ENCODE measurements around the gene IGLON5.

IGLON5 gene

DNA sequence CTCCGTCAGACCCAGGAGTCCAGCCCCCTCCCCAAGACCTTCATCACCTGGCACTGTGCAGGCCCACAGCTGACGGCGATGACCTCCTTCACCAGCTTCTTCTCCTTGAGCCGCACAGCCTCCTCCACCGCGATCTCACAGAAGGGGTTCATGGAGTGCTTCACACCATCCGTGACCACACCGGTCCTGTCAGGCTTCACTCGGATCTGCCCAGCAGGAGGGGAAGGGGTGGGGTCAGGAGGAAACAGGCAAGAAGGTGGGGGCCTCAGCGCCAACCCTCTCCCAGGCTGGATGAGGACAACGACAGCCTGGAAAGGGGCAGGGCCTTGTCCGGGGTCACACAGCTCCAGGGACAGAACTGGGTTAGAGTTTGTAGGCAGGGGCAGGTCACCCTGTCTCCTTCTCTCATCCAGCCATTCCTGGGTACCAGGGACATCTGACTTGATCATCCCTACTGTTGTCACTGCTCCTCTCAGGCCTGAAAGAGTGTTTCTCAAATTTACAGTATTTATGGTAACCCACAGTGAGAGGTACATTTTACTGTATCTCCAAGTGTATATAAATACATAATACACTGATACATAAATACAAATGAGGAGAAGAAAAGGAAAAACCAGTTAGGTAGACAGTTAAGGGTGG lies 42.8 kb downstream of the IGLON5 start:
- H3K27me3 ChIP-seq (ENCODE audit: insufficient read depth, low read length) = no peaks in the 10 kb centered on the region
- H4K91ac ChIP-seq (ENCODE audit: low read depth, low read length) = peak overlapping the region; percentile 22
- no peak overlapping the region for H3K4me3 ChIP-seq (ENCODE audit: low read depth, low read length)
- peaks cover 8 to 12% of the 10 kb centered on the region in 2 experiments for H3K36me3 ChIP-seq (ENCODE audit: control insufficient read depth in 1 of 2, insufficient read depth in 2 of 2, low read length in 2 of 2)
- peaks cover 4% of the 10 kb centered on the region for H3K9me3 ChIP-seq (ENCODE audit: insufficient read depth, low read depth, low read length)
- peak overlapping the region; percentile 0 for H3K18ac ChIP-seq (ENCODE audit: low read length)
- peaks cover 2% of the 10 kb centered on the region for H3K79me1 ChIP-seq (ENCODE audit: low read length)
- no peak overlapping the region for H4K8ac ChIP-seq (ENCODE audit: low read depth, low read length)
- no peaks in the 10 kb centered on the region for H3K79me2 ChIP-seq (ENCODE audit: control insufficient read depth, insufficient read depth, low read length, poor library complexity)
- H2AK5ac ChIP-seq (ENCODE audit: low read length) = no peak overlapping the region
- H2BK12ac ChIP-seq (ENCODE audit: low read length) = no peak overlapping the region
- no peak overlapping the region for H3K23ac ChIP-seq (ENCODE audit: low read length)
- no peak overlapping the region for H4K12ac ChIP-seq (ENCODE audit: low read depth, low read length)
- no peak overlapping the region for H3K4ac ChIP-seq (ENCODE audit: low read depth, low read length)
- no CpG with 5 or more reads among the region's 12 CpGs for WGBS (ENCODE audit: extremely low coverage, insufficient coverage, insufficient read length)
- no peak overlapping the region for H2AFZ ChIP-seq (ENCODE audit: insufficient read depth, low read length, poor library complexity)
- no peak overlapping the region for H3K4me2 ChIP-seq (ENCODE audit: low read length)
- DNase-seq = no peak
- H2BK120ac ChIP-seq (ENCODE audit: insufficient read depth, low read length, poor library complexity) = no peak overlapping the region
- no peak overlapping the region for H2BK5ac ChIP-seq (ENCODE audit: low read depth, low read length, poor library complexity)
- no peak overlapping the region for H3K14ac ChIP-seq (ENCODE audit: low read length)
- no peak overlapping the region for H3K27ac ChIP-seq (ENCODE audit: low read depth, low read length)
- no peak overlapping the region for H3K9ac ChIP-seq (ENCODE audit: low read length)
- H3K4me1 ChIP-seq (ENCODE audit: control insufficient read depth in 1 of 2, insufficient read depth in 2 of 2, low read length in 2 of 2) = peaks cover 5% of the 10 kb centered on the region in 2 experiments

DNA sequence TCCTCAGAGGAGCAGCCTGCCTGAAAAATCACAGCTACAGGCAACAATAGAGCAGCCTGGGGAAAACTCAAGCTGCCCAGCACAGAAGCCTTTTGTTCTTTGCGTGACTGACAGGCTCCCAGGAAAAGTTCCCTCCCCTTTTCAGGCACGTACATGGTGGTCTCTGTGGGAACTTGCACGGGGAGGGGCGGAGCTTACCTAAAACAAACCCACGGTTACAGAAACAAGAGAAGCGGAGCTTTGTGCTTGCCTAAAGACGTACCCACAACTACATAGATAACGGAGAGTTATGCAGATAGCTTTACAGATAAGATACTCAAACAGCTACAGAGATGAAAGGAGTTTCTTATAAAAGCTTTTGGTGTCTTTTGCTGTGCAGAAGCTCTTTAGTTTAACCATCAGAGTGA lies 43.3 kb downstream of the IGLON5 start:
- no CpG with 5 or more reads among the region's 8 CpGs for WGBS (ENCODE audit: extremely low coverage, insufficient coverage, insufficient read length)

DNA sequence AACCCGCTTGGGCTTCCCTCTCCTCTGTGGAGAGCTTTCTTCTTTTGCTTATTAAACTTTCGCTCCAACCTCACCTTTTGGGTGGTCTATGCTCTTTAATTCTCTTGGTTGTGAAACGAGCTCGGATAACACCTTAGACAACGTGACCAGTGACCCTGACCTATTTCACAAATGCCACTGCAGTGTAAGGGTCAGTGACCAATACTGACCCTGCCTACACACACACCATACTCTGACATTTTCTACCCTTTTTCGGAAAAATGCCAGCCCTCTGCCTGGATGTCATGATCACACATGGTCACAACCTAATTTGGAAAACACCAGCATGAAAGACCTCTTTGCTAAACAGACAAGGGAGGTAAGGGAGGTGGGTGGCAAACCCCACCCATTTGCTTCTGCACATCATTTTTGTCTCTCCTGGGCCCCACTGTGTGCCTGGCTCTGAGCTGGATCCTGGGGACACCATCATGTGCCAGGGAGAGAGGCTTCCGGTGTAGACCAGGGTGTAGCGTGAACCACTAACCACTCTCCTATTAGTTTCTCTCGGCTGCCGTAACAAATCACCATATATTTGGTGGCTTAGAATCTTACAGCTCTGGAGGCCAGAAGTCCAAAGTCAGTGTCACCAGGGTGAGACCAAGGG lies 44.8 kb downstream of the IGLON5 start:
- Histone ChIP-seq H3K9me3 (ENCODE audit: insufficient read depth, low read depth, low read length) (peaks cover 4% of the 10 kb centered on the region), H3K79me1 (ENCODE audit: low read length) (peaks cover 2% of the 10 kb centered on the region), H2AK5ac (ENCODE audit: low read length) (no peak overlapping the region), H3K4ac (ENCODE audit: low read depth, low read length) (no peak overlapping the region), H3K4me2 (ENCODE audit: low read length) (no peak overlapping the region), H3K79me2 (ENCODE audit: control insufficient read depth, insufficient read depth, low read length, poor library complexity) (no peaks in the 10 kb centered on the region), H3K27me3 (ENCODE audit: insufficient read depth, low read length) (no peaks in the 10 kb centered on the region), H2AFZ (ENCODE audit: insufficient read depth, low read length, poor library complexity) (no peak overlapping the region), H3K36me3 (ENCODE audit: control insufficient read depth in 1 of 2, insufficient read depth in 2 of 2, low read length in 2 of 2) (peaks cover 3% of the 10 kb centered on the region in 2 experiments), H3K18ac (ENCODE audit: low read length) (no peak overlapping the region), H2BK120ac (ENCODE audit: insufficient read depth, low read length, poor library complexity) (no peak overlapping the region), H3K4me3 (ENCODE audit: low read depth, low read length) (no peak overlapping the region), H4K91ac (ENCODE audit: low read depth, low read length) (no peak overlapping the region), H2BK5ac (ENCODE audit: low read depth, low read length, poor library complexity) (no peak overlapping the region), H3K23ac (ENCODE audit: low read length) (no peak overlapping the region), H3K4me1 (ENCODE audit: control insufficient read depth in 1 of 2, insufficient read depth in 2 of 2, low read length in 2 of 2) (peaks cover 5% of the 10 kb centered on the region in 2 experiments), H3K27ac (ENCODE audit: low read depth, low read length) (no peak overlapping the region), H4K12ac (ENCODE audit: low read depth, low read length) (no peak overlapping the region), H3K14ac (ENCODE audit: low read length) (no peak overlapping the region), H4K8ac (ENCODE audit: low read depth, low read length) (no peak overlapping the region), H2BK12ac (ENCODE audit: low read length) (no peak overlapping the region), H3K9ac (ENCODE audit: low read length) (no peak overlapping the region)
- no CpG with 5 or more reads among the region's 10 CpGs for WGBS (ENCODE audit: extremely low coverage, insufficient coverage, insufficient read length)
- no peak for DNase-seq

More for the DNA sequence above, 43.3 kb downstream of the IGLON5 start:
- Histone ChIP-seq H2BK120ac (ENCODE audit: insufficient read depth, low read length, poor library complexity) (no peak overlapping the region), H3K79me1 (ENCODE audit: low read length) (peaks cover 2% of the 10 kb centered on the region), H4K12ac (ENCODE audit: low read depth, low read length) (no peak overlapping the region), H3K4me1 (ENCODE audit: control insufficient read depth in 1 of 2, insufficient read depth in 2 of 2, low read length in 2 of 2) (peaks cover 5% of the 10 kb centered on the region in 2 experiments), H2AK5ac (ENCODE audit: low read length) (no peak overlapping the region), H3K4ac (ENCODE audit: low read depth, low read length) (no peak overlapping the region), H3K36me3 (ENCODE audit: control insufficient read depth in 1 of 2, insufficient read depth in 2 of 2, low read length in 2 of 2) (peaks cover 8 to 11% of the 10 kb centered on the region in 2 experiments), H3K4me2 (ENCODE audit: low read length) (no peak overlapping the region), H4K91ac (ENCODE audit: low read depth, low read length) (no peak overlapping the region), H3K4me3 (ENCODE audit: low read depth, low read length) (no peak overlapping the region), H3K27ac (ENCODE audit: low read depth, low read length) (no peak overlapping the region), H3K79me2 (ENCODE audit: control insufficient read depth, insufficient read depth, low read length, poor library complexity) (no peaks in the 10 kb centered on the region), H3K27me3 (ENCODE audit: insufficient read depth, low read length) (no peaks in the 10 kb centered on the region), H2AFZ (ENCODE audit: insufficient read depth, low read length, poor library complexity) (no peak overlapping the region), H3K14ac (ENCODE audit: low read length) (no peak overlapping the region), H4K8ac (ENCODE audit: low read depth, low read length) (no peak overlapping the region), H2BK12ac (ENCODE audit: low read length) (no peak overlapping the region), H2BK5ac (ENCODE audit: low read depth, low read length, poor library complexity) (no peak overlapping the region), H3K18ac (ENCODE audit: low read length) (no peak overlapping the region), H3K9ac (ENCODE audit: low read length) (no peak overlapping the region), H3K9me3 (ENCODE audit: insufficient read depth, low read depth, low read length) (peaks cover 4% of the 10 kb centered on the region), H3K23ac (ENCODE audit: low read length) (no peak overlapping the region)
- DNase-seq = no peak

DNA sequence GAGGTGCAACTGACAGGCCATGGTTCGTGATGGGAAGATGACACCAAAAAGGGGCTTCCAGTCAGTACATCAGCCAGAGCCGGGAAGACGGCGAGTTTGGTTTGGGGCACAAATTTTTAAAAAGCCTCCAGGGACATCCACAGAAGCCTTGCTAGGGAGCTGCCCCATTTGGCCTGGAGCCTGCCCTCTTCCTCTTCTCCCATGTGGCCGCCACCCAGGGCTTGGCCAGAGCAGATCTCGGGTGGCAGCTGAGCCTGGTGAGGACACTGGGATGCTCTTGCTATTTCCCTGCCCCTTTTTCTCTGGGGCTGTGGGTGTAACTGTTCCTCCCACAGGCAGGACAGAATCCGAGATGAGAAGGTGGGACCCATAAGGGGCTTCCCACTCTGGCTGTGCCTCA lies 46.5 kb downstream of the IGLON5 start:
- DNase-seq = no peak
- Histone ChIP-seq H3K4me3 (ENCODE audit: low read depth, low read length) (no peak overlapping the region), H2AFZ (ENCODE audit: insufficient read depth, low read length, poor library complexity) (no peak overlapping the region), H3K9ac (ENCODE audit: low read length) (no peak overlapping the region), H3K9me3 (ENCODE audit: insufficient read depth, low read depth, low read length) (peaks cover 3% of the 10 kb centered on the region), H3K79me2 (ENCODE audit: control insufficient read depth, insufficient read depth, low read length, poor library complexity) (no peaks in the 10 kb centered on the region), H3K14ac (ENCODE audit: low read length) (no peak overlapping the region), H3K36me3 (ENCODE audit: control insufficient read depth in 1 of 2, insufficient read depth in 2 of 2, low read length in 2 of 2) (peaks cover 0 to under 1% of the 10 kb centered on the region in 2 experiments), H3K27me3 (ENCODE audit: insufficient read depth, low read length) (no peaks in the 10 kb centered on the region), H2AK5ac (ENCODE audit: low read length) (no peak overlapping the region), H3K4me1 (ENCODE audit: control insufficient read depth in 1 of 2, insufficient read depth in 2 of 2, low read length in 2 of 2) (peaks cover 5% of the 10 kb centered on the region in 2 experiments), H3K23ac (ENCODE audit: low read length) (no peak overlapping the region), H2BK12ac (ENCODE audit: low read length) (no peak overlapping the region), H3K4me2 (ENCODE audit: low read length) (no peak overlapping the region), H2BK5ac (ENCODE audit: low read depth, low read length, poor library complexity) (no peak overlapping the region), H3K27ac (ENCODE audit: low read depth, low read length) (no peak overlapping the region), H2BK120ac (ENCODE audit: insufficient read depth, low read length, poor library complexity) (no peak overlapping the region), H3K79me1 (ENCODE audit: low read length) (peaks cover 2% of the 10 kb centered on the region), H3K18ac (ENCODE audit: low read length) (no peak overlapping the region), H4K91ac (ENCODE audit: low read depth, low read length) (no peak overlapping the region), H3K4ac (ENCODE audit: low read depth, low read length) (no peak overlapping the region), H4K8ac (ENCODE audit: low read depth, low read length) (no peak overlapping the region), H4K12ac (ENCODE audit: low read depth, low read length) (no peak overlapping the region)
- no CpG with 5 or more reads among the region's 7 CpGs for WGBS (ENCODE audit: extremely low coverage, insufficient coverage, insufficient read length)

Measured in trophoblast cell (in vitro differentiated cells and primary cell).